Endometrial microvascular endothelial cells (primary cell): ENCODE measurements around the gene NKAIN1. TPM values are rescaled to one million over a fixed set of nuclear protein-coding genes. Genes with fewer than 3 reads are reported as not detected.

Experiments used
- in situ Hi-C: cut with HindIII; loops from 2 replicates; pipeline ENCODE4 v1.10.0; 2017; ENCODE audit warnings: low sequenced_read_pairs, low pct_unique_long_range_greater_than_20kb; ENCODE audit errors: inconsistent ontology term
- total RNA-seq: library from RNA; depleted of rRNA; stranded (reverse); fragments of >200 nt; gene quantifications from one replicate; pipeline ENCODE4 v1.2.3, GENCODE V29; 2015; ENCODE audit errors: inconsistent ontology term

Gene NKAIN1
- total RNA-seq, 1 donor from 2014 or later, result not detected

DNA sequence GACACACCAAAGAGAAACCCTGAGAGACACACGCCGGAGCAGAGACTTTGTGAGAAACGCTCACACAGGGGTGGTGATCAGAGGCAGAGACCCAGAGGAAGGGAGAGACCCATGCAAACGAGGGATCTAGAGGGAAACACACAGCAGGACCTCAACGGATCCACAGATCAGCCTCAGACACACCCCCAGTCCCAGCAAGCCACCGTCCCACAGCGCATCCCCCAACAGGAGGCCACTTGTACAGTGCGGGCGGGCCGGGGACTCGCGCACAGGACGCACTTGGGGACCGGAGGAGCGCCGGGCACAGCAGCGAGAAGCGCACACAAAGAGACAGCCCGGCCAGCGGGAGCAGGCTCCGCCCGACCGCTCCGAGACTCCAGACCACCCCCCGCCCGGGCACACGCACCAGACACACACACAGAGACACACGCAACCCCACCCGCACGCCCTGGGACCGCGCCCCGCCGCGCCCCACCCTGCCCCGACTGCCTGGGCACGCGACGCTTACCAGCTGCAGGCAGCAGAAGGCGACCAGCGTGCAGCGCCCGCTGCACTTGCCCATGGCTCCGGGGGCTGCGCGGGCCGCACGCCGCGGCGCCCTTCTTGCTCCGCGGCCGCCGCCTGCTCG is 587 bp downstream of the NKAIN1 start:
- in situ Hi-C loops, result no loop called here

DNA sequence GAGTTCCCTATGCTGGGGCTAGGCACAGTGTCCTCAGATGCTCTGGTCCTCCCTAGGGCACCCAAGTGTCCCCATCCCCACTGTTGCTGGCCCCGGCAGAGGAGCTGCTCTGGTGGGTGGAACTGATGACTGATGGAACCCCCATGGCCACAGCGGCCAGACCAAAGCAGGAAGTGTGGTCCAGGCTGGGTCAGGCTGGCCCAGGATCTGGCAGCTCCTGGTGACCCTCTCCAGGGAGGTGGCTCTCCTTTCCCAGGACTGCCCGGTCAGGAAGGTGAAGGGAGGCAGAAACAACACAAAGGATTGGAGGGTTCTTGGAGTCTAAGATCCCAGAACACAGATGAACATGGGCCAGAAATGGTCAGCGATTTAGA is 1.1 kb downstream of the NKAIN1 start:
- in situ Hi-C loops, result no loop called here

DNA sequence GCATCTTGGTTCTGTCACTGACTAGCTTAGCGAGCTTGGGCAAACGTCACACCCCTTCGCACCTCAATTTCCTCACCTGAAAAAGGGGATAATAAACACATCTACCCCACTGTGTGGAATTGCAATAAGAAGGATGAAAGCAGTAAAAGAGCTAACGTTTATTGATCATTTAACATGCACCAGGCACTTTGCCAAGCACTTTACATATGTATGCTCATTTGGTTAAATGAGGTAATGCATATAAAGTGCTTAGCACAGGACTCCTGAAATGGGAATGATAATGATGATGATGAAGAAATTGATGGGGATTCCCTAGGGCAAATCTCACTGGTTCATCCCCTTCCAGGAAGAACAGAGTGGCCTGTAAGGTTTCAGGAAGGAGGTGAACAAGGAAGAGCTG is 4.8 kb downstream of the NKAIN1 start:
- in situ Hi-C loops, result no loop called here

DNA sequence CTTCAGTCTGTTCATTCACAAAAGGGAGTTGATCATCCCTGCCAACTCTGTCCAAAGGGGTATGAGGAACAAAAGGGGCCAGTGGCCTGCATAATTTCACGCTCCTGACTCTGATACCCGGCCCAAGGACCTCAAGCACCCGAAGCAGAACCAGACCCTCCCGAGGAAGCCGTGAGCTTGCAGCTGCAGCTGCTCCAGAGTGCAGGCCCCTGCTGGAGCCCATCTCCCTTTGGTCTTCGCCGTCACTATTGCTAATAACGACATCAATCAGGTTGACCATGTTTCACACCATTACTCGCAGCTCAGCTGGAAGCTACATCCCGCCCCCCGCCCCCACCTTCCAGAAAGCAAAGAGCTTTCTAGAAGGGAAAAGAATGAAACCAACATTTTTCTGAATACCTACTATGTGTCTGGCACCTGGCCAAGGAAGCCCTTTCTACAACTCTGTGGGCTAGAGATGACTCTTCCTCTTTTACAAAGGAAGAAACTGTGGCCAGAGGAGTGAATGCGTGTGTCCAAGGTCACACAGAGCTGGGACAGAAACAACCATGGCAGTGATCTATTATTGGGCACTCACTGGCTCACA is 5.5 kb downstream of the NKAIN1 start:
- in situ Hi-C loops, result no loop called here

DNA sequence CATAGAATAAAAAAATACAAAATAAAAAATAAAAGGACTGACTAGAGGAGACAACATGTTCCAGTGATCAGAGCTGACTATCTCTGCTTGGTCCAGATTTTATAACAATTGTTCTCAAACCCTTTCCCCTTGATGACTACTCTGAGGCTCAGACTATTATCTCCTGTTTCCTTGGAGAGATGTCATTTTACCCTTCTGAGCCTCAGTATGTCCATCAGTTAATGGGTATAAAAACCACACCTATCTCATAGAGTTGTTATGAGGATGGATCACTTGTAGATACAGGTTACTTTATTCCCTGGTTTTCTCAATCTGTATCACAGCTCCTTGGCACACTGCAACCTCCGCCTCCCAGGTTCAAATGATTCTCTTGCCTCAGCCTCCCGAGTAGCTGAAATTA is 7.0 kb downstream of the NKAIN1 start:
- in situ Hi-C loops, result no loop called here

DNA sequence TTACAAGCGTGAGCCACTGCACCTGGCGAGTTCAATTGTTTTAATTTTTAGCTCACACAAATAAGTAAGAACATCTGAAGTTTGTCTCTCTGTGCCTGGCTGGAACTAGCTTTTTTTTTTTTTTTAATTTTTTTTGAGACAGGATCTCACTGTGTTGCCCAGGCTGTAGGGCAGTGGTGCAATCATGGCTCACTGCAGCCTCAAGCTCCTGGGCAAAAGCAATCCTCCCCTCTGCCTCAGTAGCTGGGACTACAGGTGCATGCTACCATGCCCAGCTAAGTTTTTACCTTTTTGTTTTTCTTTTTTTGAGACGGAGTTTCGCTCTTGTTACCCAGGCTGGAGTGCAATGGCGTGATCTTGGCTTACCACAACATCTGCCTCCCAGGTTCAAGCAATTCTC is 7.9 kb downstream of the NKAIN1 start:
- in situ Hi-C loops, result no loop called here

DNA sequence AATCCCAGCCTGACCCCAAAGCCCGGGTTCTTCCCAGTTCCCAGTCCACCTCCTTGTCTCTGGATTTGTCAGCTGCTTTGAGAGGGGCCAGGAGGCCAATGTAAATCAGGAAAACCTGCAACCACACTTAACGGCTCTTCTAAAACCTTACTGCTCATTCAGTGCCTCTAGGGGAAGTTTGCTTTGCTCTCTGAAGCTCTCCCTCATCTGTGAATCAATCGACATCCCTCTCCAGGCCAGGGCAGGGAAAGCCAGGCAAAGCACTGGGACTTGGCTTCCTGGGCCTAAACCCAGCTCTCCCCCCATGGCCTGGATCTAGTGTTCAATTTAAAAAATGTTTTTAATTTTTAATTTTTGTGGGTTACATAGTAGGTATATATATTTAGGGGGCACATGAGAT is 9.3 kb downstream of the NKAIN1 start:
- in situ Hi-C loops, result no loop called here

DNA sequence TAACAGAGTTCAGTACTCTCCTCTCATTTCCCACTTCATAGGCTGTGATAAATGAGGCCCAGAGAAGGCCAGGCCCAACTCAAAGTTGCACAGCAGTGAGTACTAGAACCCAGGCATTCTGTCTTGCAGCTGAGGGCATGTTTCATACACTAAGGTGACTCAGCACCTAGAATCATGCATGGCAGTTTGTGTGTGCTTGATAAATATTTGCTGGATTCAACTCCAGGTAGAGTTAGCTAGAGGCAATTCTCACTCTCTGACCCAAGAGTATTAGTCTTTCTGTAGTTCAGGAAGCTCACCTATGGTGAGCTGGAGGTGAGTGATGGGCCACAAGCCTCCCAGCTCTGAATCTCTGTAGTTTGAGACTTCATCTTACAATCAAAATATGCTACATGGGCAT is 10.7 kb downstream of the NKAIN1 start:
- in situ Hi-C loops, result no loop called here

DNA sequence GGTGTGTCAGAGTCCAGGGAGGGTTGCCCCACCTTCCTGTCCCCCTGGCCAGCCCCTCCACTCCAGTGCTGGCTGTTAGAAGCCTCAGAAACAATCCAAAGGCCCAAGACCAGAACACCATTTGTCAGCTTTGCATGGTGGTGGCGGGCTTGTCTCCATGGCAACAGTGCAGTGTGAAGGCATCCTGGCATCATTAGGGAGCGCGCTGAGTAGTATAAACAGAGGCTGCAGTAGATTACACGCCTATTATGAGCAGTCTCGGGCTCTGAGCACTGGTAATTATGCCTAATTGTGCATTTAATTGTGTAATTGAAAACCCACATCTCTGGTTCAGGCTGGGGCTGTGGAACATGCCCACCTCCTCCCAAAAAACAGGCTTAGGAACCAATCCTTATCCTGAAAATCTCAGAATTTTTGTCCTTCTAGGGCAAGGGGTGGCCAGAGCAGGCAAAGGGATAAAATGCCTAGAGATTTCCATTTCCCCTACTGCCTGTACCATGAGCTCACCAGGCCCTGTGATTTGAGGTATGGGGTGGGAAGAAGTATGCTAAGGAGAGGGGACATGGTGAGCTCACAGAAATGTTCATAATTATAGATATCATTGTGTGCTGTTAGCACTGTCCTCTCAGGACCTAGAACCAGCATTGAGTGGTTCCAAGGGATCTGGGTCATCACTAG is 11.7 kb downstream of the NKAIN1 start:
- in situ Hi-C loops, result no loop called here

DNA sequence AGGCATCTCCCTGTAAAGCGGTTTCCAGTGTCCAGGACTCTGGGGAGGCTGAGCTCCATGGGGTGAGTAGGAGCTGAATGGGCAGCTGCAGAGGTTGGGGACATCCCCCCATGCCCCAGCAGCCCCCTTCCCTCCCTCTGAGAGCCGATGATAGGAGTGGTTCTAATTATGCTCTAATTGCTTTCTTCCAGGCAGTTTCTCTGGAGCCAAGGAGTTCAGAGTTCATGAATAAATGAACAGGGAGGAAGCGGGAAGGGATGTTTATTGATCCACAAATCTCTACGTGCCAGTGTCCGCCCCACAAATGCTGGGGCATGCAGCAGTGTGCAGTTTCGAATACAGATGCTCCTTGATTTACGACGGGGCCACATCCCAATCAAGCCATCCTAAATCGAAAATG is 15.6 kb downstream of the NKAIN1 start:
- in situ Hi-C loops, result no loop called here

DNA sequence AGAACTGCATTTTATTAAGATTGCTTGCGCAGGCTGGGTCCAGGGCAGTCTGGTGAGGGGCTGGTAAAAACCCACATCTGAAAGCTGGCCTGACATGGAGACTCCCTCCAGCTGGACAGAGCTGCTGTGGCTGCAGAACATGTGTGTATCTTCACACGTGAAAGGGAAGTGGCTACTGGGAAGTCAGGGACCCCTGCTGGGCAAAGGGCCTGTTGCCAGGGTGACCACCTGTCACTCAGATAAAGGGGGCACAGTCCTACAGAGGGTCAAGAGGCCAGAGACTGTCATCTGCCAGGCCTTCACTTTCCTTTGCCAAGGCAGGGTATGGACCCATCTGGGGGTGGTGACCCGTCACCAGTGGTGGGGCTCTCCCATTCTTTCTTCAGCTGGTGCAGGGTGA is 17.5 kb downstream of the NKAIN1 start:
- in situ Hi-C loops, result no loop called here

DNA sequence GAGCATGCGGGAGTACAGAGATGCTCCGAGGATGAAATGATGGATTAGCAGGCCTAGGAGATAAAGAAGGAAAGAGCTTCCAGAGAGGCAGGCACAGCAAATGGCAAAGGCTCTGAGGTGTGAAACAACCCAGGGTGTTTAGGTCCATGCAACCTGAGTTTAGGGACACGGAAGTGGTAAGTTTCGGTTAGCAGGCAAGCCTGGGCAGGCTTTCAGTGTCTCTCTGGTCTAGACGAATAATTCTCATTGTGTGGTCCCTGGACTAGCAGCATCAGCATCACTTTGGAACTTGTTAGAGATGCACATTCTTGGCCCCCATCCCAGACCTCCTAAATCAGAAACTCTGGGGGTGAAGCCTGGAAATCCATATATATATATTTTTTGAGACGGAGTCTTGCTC is 18.6 kb downstream of the NKAIN1 start:
- in situ Hi-C loops, result no loop called here

DNA sequence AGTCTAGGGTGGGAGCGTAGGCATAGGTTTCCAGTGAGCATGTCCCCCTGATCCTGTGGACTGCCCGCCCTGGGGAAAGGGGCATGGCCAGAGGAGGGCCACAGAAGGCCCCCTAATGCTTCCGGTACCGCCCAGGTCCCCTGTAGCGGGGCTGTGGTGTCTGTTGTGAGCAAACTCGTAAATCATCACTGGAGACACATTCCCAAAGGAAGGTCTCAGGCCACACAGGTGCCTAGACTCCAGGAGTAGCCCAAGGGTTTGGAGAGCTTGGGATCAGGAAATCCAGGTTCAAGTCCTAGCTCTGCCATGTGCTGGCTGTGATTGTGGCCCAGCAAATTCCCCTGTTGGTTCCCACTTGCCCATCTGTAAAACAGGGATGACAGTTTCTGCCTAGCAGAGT is 20.2 kb downstream of the NKAIN1 start:
- in situ Hi-C loops, result no loop called here

DNA sequence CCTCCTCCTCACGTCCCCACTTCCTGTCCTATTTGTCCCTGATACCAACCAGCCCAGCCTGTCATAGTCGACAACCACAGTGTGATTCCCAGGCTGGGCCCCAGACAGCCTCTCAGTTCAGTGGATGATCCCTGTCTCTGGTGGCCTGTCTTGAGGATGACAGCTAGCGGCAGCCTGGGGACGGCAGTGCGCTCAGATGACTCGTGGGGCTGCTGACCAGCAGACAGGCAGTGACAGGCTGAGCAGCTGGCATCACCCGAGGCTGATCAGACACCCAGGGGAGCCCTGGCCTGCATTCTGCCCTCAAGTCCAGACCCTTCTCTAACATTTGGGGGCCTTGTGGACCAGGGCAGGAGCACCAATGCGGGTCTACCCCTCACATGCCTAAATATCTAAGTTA is 21.0 kb downstream of the NKAIN1 start:
- in situ Hi-C loops, result no loop called here

DNA sequence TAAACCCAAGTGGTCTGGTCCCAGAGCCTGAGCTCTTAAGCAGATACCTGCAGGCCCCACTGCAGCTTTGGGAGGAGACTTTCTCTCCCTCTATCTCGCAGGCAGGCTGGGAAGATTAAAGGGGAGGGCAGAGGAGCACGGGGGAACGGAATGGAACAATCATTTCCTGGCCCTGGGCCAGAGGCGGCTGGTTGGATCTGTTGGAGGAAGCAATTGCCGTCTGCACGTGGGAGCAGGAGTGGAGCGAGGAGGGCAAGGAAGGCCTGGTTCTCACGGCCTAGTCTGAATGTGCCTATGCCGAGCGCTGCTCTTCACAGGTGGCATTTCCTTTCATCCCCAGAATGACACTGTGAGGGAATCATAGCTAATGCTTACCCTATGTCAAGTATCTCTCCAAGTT is 23.7 kb downstream of the NKAIN1 start:
- in situ Hi-C loops, result no loop called here

DNA sequence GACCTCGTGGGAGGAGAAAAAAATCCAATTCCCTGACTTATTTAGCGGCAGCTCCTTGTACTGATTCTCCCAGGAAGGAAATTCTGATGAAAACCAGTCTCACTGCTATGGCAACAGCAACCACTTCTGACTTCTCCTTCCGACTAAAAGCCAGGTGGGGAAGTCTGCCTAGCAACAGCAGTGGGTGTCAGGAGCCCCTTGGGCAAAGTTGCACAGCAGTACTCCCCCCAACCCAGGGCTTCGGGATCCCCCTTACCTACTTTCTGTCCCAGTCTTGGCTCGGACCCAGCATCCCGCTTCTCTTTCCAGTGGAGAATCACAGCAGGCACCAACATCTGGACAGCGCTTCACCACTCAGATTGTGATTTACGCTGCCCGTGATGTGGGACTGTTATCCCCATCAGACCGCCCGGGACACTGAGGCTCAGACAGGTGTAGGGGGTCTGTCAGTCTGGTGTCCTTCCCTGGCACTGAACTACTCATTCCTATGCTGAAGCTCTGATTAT is 24.6 kb downstream of the NKAIN1 start:
- in situ Hi-C loops, result no loop called here

DNA sequence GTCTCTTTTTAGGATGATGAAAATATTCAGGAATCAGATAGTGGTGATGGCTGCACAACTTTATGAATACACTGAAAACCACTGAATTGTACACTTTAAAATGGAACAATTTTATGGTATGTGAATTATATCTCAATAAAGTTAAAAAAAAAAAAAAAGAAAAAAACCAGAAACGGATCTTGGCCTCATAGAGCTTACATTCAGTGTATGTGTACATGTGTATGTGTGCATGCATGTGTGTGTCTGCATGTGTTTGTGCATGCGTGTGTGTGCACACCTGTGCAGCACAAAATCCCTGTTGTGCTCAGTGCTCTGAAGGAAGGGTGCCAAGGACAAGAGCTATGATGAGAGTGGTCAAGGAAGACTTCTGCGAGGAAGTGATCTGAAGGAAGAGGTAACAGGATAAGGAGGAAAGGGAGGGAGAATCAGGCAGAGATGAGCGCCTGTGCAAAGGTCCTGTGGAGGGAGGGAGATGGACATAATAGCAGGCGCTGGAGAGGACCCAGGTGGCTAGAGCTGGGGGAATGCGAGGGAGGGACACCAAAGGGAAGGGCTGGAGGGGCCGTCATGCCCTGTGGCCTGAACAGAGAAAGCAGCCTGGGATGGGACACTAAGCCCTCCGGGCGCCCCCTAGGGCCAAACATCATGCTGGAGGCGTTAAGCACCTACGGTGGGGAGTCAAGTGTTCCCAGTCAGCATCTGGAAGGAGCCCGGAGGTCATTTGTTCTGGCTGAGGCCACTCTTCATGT is 25.2 kb downstream of the NKAIN1 start:
- in situ Hi-C loops, result no loop called here

DNA sequence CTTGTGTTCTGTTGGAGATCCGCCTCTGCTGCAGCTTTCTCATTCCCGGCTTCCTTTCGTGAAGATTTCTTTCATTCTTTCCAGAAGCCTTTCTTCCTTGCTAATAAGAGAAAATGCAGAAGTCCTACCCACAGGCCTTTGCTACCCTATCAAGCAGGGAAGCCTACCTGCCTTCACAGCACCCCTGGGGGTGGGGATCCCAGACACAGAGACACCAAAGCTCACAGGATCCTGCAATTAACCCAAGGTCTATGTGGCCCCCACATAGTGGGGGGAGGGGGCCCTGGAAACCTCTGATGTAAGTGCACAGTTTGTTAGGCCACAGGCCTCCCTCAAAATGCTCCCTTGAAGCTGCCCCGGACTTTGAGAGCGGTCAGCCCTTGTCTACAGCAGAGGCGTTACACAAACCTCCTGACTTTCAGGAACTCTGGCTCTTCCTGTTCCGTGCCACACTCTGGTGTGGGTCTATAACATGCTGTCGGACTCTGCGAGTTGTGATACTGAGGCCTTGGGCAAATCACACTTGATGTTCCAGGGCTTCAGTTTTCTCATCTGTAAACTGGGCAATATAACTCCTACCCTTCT is 31.2 kb downstream of the NKAIN1 start:
- in situ Hi-C loops, result no loop called here

DNA sequence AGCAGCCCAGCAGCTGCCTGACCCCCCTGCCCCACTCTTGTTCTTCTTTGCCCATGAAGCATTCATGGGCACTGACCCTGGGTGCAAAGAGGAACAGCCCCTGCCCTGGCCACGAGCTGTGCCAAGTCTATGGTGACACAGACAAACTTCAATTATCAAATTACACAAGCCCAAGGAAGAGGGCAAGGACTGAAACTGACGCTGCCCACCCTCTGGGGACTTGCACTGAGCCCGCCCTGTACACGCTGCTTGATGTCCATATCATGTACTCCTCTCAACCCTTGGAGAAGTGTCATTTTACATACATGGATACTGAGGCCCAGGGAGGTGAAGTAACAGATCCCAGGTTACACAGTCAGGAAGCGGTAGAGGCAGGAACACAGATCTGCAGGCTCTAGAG is 32.1 kb downstream of the NKAIN1 start:
- in situ Hi-C loops, result no loop called here
